Germinal center (tissue), 1 donor: ENCODE results near the gene MASP1.

Experiments used
- DNase-seq: peaks from one replicate; pipeline ENCODE4 v3.0.0; 2012; ENCODE audit warnings: mixed read lengths, low spot score

The MASP1 gene

GRCh38 chr3:187185759-187186158 lies 105.8 kb downstream of the MASP1 start:
- DNase-seq = no peak
